ENCODE data around the gene SREBF1. TPM values are rescaled to one million over a fixed set of nuclear protein-coding genes. Genes with fewer than 3 reads are reported as not detected.

SREBF1 gene
- total and polyA plus RNA-seq, 2 experiments from 2014 or later: 39.6 to 85.3 TPM

DNA sequence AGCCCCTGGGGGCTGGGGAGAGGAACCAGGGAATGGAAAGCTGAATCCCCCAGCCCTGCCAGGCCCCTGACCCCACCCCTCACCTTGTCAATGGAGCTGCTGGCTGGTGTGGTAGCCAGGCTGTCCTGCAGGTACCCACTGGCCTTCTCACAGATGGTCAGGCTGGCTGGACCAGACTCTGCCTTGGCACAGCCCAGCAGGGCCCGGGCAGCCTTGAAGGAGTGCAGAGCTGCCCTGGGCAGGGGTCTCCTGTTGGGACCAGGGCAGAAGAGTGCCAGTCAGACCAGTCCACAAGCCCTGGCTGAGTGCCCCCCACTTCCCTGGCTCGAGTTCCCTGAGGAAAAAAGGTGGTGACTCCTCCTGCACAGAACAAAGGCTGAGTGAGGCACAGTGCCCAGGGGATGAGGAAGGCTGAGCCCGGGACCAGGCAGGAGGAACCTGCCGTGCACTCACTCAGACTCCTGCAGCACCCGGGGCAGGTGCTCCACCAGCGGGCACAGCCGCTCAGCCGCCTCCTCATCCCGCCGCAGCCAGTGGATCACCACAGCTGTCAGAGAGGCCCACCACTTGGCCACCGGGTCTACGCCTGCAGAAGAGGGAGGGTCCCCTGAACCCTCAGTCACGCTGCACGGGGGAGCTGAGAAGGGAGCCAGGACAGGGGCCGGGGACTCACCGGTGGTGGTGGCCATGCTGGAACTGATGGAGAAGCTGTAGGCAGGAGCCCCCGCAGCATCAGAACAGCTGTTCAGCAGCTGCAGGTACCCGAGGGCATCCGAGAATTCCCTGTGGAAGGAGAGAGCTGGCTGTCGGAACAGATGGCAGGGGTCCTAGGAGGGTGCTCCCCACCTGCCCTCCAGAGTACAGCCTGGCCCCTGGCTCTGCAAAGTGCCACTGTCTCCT lies 22.4 kb downstream of the SREBF1 start:
- H3K79me2 ChIP-seq (replicated peaks; ENCODE audit: insufficient read depth): no peaks in the 10 kb centered on the region
- no peak overlapping the region for H2AFZ ChIP-seq
- H3K4me1 ChIP-seq (ENCODE audit: insufficient read depth): peaks cover 15% of the 10 kb centered on the region
- no peaks in the 10 kb centered on the region; the same call in 2 of the 3 replicates for H3K9me3 Mint-ChIP-seq
- H3K4me3 Mint-ChIP-seq: no peak overlapping the region
- no peaks in the 10 kb centered on the region; the same call in 1 of the 2 replicates for H3K36me3 ChIP-seq (ENCODE audit: insufficient read depth)
- no peaks in the 10 kb centered on the region for H3K9me2 ChIP-seq (ENCODE audit: insufficient read depth)
- no peak overlapping the region for H3K4me3 ChIP-seq
- H3K36me3 Mint-ChIP-seq (ENCODE audit: low read depth): peaks cover 53% of the 10 kb centered on the region
- peaks cover 28% of the 10 kb centered on the region for H3F3A ChIP-seq (replicated peaks; ENCODE audit: low read depth)
- H3K27me3 Mint-ChIP-seq (ENCODE audit: insufficient read depth, low read depth, poor library complexity): peaks cover 19% of the 10 kb centered on the region
- no peak overlapping the region for H3K27ac ChIP-seq (ENCODE audit: low read depth)
- H3K4me1 Mint-ChIP-seq: peaks cover 29% of the 10 kb centered on the region
- no peak overlapping the region for H3K4me2 ChIP-seq
- ATAC-seq (no peak), DNase-seq (ENCODE audit: low spot score) (no peak)
- H3K27ac Mint-ChIP-seq: no peak overlapping the region
- H4K20me1 ChIP-seq (replicated peaks; ENCODE audit: insufficient read depth): peaks cover 25% of the 10 kb centered on the region
- H3K27me3 ChIP-seq (ENCODE audit: insufficient read depth): peaks cover 12% of the 10 kb centered on the region
- TF ChIP-seq NANOG (IDR thresholded peaks at IDR 0.05; ENCODE audit: borderline replicate concordance) (no peak), POLR2AphosphoS5 (IDR thresholded peaks at IDR 0.05; ENCODE audit: low read depth) (no peak), JUNB (IDR thresholded peaks at IDR 0.05; ENCODE audit: unreplicated experiment) (no peak), ZNF331 (CRISPR knock-in tag; IDR thresholded peaks at IDR 0.05; ENCODE audit: low read depth) (no peak), STAT1 (IDR thresholded peaks at IDR 0.05; ENCODE audit: unreplicated experiment) (no peak), CREB1 (CRISPR knock-in tag; IDR thresholded peaks at IDR 0.05; ENCODE audit: low read depth) (no peak), EZH2 (IDR thresholded peaks at IDR 0.05; ENCODE audit: low read depth, unreplicated experiment) (no peak), EZH2phosphoT487 (IDR thresholded peaks at IDR 0.05; ENCODE audit: unreplicated experiment) (no peak), ZNF114 (CRISPR knock-in tag; IDR thresholded peaks at IDR 0.05) (no peak)
- TF ChIP-seq, protein P1, sequence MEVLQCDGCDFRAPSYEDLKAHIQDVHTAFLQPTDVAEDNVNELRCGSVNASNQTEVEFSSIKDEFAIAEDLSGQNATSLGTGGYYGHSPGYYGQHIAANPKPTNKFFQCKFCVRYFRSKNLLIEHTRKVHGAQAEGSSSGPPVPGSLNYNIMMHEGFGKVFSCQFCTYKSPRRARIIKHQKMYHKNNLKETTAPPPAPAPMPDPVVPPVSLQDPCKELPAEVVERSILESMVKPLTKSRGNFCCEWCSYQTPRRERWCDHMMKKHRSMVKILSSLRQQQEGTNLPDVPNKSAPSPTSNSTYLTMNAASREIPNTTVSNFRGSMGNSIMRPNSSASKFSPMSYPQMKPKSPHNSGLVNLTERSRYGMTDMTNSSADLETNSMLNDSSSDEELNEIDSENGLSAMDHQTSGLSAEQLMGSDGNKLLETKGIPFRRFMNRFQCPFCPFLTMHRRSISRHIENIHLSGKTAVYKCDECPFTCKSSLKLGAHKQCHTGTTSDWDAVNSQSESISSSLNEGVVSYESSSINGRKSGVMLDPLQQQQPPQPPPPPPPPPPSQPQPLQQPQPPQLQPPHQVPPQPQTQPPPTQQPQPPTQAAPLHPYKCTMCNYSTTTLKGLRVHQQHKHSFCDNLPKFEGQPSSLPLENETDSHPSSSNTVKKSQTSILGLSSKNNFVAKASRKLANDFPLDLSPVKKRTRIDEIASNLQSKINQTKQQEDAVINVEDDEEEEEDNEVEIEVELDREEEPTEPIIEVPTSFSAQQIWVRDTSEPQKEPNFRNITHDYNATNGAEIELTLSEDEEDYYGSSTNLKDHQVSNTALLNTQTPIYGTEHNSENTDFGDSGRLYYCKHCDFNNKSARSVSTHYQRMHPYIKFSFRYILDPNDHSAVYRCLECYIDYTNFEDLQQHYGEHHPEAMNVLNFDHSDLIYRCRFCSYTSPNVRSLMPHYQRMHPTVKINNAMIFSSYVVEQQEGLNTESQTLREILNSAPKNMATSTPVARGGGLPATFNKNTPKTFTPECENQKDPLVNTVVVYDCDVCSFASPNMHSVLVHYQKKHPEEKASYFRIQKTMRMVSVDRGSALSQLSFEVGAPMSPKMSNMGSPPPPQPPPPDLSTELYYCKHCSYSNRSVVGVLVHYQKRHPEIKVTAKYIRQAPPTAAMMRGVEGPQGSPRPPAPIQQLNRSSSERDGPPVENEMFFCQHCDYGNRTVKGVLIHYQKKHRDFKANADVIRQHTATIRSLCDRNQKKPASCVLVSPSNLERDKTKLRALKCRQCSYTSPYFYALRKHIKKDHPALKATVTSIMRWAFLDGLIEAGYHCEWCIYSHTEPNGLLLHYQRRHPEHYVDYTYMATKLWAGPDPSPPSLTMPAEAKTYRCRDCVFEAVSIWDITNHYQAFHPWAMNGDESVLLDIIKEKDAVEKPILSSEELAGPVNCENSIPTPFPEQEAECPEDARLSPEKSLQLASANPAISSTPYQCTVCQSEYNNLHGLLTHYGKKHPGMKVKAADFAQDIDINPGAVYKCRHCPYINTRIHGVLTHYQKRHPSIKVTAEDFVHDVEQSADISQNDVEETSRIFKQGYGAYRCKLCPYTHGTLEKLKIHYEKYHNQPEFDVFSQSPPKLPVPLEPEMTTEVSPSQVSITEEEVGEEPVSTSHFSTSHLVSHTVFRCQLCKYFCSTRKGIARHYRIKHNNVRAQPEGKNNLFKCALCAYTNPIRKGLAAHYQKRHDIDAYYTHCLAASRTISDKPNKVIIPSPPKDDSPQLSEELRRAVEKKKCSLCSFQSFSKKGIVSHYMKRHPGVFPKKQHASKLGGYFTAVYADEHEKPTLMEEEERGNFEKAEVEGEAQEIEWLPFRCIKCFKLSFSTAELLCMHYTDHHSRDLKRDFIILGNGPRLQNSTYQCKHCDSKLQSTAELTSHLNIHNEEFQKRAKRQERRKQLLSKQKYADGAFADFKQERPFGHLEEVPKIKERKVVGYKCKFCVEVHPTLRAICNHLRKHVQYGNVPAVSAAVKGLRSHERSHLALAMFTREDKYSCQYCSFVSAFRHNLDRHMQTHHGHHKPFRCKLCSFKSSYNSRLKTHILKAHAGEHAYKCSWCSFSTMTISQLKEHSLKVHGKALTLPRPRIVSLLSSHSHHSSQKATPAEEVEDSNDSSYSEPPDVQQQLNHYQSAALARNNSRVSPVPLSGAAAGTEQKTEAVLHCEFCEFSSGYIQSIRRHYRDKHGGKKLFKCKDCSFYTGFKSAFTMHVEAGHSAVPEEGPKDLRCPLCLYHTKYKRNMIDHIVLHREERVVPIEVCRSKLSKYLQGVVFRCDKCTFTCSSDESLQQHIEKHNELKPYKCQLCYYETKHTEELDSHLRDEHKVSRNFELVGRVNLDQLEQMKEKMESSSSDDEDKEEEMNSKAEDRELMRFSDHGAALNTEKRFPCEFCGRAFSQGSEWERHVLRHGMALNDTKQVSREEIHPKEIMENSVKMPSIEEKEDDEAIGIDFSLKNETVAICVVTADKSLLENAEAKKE (CRISPR knock-in tag; IDR thresholded peaks at IDR 0.05): no peak
- TF ChIP-seq, protein P2, sequence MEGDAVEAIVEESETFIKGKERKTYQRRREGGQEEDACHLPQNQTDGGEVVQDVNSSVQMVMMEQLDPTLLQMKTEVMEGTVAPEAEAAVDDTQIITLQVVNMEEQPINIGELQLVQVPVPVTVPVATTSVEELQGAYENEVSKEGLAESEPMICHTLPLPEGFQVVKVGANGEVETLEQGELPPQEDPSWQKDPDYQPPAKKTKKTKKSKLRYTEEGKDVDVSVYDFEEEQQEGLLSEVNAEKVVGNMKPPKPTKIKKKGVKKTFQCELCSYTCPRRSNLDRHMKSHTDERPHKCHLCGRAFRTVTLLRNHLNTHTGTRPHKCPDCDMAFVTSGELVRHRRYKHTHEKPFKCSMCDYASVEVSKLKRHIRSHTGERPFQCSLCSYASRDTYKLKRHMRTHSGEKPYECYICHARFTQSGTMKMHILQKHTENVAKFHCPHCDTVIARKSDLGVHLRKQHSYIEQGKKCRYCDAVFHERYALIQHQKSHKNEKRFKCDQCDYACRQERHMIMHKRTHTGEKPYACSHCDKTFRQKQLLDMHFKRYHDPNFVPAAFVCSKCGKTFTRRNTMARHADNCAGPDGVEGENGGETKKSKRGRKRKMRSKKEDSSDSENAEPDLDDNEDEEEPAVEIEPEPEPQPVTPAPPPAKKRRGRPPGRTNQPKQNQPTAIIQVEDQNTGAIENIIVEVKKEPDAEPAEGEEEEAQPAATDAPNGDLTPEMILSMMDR (conservative IDR thresholded peaks at IDR 0.05; ENCODE audit: low read depth in 2 of 2): no peak
- TF ChIP-seq, protein P3, sequence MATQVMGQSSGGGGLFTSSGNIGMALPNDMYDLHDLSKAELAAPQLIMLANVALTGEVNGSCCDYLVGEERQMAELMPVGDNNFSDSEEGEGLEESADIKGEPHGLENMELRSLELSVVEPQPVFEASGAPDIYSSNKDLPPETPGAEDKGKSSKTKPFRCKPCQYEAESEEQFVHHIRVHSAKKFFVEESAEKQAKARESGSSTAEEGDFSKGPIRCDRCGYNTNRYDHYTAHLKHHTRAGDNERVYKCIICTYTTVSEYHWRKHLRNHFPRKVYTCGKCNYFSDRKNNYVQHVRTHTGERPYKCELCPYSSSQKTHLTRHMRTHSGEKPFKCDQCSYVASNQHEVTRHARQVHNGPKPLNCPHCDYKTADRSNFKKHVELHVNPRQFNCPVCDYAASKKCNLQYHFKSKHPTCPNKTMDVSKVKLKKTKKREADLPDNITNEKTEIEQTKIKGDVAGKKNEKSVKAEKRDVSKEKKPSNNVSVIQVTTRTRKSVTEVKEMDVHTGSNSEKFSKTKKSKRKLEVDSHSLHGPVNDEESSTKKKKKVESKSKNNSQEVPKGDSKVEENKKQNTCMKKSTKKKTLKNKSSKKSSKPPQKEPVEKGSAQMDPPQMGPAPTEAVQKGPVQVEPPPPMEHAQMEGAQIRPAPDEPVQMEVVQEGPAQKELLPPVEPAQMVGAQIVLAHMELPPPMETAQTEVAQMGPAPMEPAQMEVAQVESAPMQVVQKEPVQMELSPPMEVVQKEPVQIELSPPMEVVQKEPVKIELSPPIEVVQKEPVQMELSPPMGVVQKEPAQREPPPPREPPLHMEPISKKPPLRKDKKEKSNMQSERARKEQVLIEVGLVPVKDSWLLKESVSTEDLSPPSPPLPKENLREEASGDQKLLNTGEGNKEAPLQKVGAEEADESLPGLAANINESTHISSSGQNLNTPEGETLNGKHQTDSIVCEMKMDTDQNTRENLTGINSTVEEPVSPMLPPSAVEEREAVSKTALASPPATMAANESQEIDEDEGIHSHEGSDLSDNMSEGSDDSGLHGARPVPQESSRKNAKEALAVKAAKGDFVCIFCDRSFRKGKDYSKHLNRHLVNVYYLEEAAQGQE (IDR thresholded peaks at IDR 0.05; ENCODE audit: unreplicated experiment): no peak
- TF ChIP-seq, protein P4, sequence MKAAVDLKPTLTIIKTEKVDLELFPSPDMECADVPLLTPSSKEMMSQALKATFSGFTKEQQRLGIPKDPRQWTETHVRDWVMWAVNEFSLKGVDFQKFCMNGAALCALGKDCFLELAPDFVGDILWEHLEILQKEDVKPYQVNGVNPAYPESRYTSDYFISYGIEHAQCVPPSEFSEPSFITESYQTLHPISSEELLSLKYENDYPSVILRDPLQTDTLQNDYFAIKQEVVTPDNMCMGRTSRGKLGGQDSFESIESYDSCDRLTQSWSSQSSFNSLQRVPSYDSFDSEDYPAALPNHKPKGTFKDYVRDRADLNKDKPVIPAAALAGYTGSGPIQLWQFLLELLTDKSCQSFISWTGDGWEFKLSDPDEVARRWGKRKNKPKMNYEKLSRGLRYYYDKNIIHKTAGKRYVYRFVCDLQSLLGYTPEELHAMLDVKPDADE (IDR thresholded peaks at IDR 0.05): no peak
